Pancreas (tissue), 10 donors: ENCODE results near the gene TCF7L2. TPM values are rescaled to one million over a fixed set of nuclear protein-coding genes. Genes with fewer than 3 reads are reported as not detected.
A peak's percentile ranks its signal among the peaks of the same experiment; 100 is the strongest.

Experiments
- ATAC-seq, 4 donors: fragments of 200-7000 bp; cut with Tn5 transposase; one replicate each; pipeline versions ENCODE4 v1.8.0 to v1.9.1; 2020; ENCODE audit warnings: mild to moderate bottlenecking in 4 of 4, moderate library complexity in 4 of 4
- DNase-seq, 6 donors: peaks; one replicate each; pipeline ENCODE4 v3.0.0-alpha.2; 2020
- FAIRE-seq: peaks from 2 replicates; lab custom pipeline; 2012; peaks lifted over from hg19 to GRCh38; lab: Jason Lieb, UNC
- H3K27ac ChIP-seq, 4 donors: fragments of 200-600 bp; sonication (generic); 1 replicate in 3 of 4; 2 replicates in 1 of 4; pipeline versions ENCODE4 v1.5.0 to v1.8.0; 2020
- H3K27me3 ChIP-seq, 4 donors: fragments of 200-600 bp; one replicate each; pipeline ENCODE4 v1.8.0; 2021
- H3K36me3 ChIP-seq, 3 donors: fragments of 200-600 bp; sonication (generic) in 1 of 3; one replicate each; pipeline versions ENCODE4 v1.5.0 to v1.8.0; 2020 to 2021
- H3K4me1 ChIP-seq, 3 donors: fragments of 200-600 bp; one replicate each; pipeline ENCODE4 v1.8.0; 2021
- H3K4me3 ChIP-seq, 4 donors: fragments of 200-600 bp; sonication (generic) in 2 of 4; one replicate each; pipeline versions ENCODE4 v1.5.0 to v1.8.0; 2020 to 2021
- H3K9me3 ChIP-seq, 4 donors: fragments of 200-600 bp; one replicate each; pipeline ENCODE4 v1.8.0; 2021
- WGBS, 2 donors: extraction: QIAGEN DNeasy Blood & Tissue Kit; methylation state at CpG; one replicate each; pipeline ENCODE4 v1.1.7; 2013; 5-methylcytosine and 5-hydroxymethylcytosine counted together
- intact Hi-C, 3 donors: fragments of 100-400 bp; cut with DNase I; formaldehyde crosslinking; loops; one replicate each; pipeline versions ENCODE4 v1.11.1 to v1.14.2; 2022
- polyA plus RNA-seq, 2 donors: library from polyadenylated mRNA; stranded (reverse); fragments of 200-250 nt; gene quantifications; one replicate each; pipeline ENCODE4 v1.2.3, GENCODE V29; 2013
- total RNA-seq, 6 donors: library from RNA; stranded (reverse); fragmentation: NEBNext Ultra II Directional in 4 of 6; extraction: Animal tissue kit (Norgen Biotek cat#: 25700) in 4 of 6; gene quantifications; one replicate each; pipeline versions ENCODE4 v1.2.1 to v1.2.4, GENCODE V29; 2021 to 2023
- TF ChIP-seq, protein P1 (sequence below), 4 donors: fragments of 200-600 bp; sonication (generic) in 3 of 4; IDR thresholded peaks; one replicate each; pipeline versions ENCODE4 v1.5.0 to v1.8.0; 2021; ENCODE audit warnings: antibody characterized with exemption in 4 of 4
- donor health status: healthy with polysubstance abuse.
- donor health status: DM: no; HTN: no; CAD: no; lungs with moderate emphysema.
- donor health status: DM: no; HTN: no; CAD: no.
- donor health status: control.
- donor health status: control.
- donor health status: Bipolar disorder and iron deficiency.
- donor health status: DM: yes; HTN: yes; CAD: no.
- donor health status: DM: no; HTN: no; CAD: no.
- donor health status: DM: no; HTN: no; CAD: no.
- donor health status: DM: yes; HTN: yes; CAD: no.

TCF7L2 gene
- total and polyA plus RNA-seq, 8 donors: 7.9 to 22.3 (median 11.6) TPM

DNA sequence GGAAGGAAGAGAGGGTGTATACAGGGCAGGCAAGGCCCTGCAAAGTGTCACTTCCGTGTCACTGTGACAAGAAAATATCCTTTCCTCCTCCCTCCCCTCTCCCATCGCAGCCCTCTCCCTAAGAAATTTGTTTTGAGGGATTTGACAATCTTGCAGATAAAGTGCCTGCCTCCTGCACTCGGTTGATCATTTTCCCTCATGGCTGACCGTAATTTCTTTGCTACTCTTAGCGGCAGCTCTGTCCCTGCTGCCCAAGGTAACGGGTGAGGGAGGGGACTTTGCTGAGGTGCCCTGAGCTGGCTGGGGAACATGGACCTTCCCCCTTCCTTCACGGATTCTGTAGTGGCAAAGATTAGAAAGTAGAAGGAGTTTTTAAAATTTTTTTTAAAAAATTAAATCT is 179.1 kb downstream of the TCF7L2 start:
- H3K4me3 ChIP-seq: no peak overlapping the region
- intact Hi-C loops: loop anchor here in 1 of 3 donors (10.0 kb wide), 1 partner anchor 174 kb away; the partner anchor contains the start of gene TCF7L2
- no peaks in the 10 kb centered on the region for H3K36me3 ChIP-seq
- peaks cover 7 to 19% (median 10%) of the 10 kb centered on the region in 3 donors for H3K4me1 ChIP-seq
- ATAC-seq: no peak
- FAIRE-seq: no peak
- H3K27me3 ChIP-seq: no peaks in the 10 kb centered on the region
- no peak for DNase-seq
- no peaks in the 10 kb centered on the region for H3K9me3 ChIP-seq
- TF ChIP-seq, protein P1, sequence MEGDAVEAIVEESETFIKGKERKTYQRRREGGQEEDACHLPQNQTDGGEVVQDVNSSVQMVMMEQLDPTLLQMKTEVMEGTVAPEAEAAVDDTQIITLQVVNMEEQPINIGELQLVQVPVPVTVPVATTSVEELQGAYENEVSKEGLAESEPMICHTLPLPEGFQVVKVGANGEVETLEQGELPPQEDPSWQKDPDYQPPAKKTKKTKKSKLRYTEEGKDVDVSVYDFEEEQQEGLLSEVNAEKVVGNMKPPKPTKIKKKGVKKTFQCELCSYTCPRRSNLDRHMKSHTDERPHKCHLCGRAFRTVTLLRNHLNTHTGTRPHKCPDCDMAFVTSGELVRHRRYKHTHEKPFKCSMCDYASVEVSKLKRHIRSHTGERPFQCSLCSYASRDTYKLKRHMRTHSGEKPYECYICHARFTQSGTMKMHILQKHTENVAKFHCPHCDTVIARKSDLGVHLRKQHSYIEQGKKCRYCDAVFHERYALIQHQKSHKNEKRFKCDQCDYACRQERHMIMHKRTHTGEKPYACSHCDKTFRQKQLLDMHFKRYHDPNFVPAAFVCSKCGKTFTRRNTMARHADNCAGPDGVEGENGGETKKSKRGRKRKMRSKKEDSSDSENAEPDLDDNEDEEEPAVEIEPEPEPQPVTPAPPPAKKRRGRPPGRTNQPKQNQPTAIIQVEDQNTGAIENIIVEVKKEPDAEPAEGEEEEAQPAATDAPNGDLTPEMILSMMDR (IDR thresholded peaks at IDR 0.05): no peak
- 55 to 62% methylated on average over 7 of the region's 7 CpGs for WGBS, 2 donors
- no peak overlapping the region for H3K27ac ChIP-seq

DNA sequence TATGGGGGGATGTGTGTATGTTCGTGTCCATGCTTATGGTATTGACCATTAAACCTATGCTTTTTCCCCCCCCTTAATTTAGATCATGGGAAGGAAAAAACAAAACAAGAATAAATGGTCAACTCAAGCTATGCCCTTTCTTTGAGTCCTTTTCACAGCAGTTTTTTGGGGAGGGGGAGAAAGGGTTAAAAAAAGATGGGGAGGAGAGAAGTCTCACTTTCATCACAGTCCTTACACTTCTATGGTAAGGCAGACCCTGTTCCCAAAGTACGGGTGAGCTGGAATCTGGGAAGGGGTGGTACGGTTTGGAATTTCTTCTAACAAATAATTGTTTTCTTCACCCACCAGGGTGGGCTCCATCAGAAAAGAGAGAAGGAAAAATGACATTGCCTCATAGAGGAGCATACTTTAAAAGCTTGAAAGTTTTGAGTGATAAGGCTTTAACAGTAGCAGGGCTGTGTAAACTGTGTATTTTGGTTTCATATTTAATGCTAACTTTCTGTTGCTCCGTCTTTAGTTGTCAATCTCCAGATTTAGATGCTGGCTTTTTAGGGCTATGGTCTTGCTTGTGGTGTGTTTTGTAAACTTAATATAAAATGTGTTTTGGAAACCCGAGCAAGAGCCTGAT is 180.1 kb downstream of the TCF7L2 start:
- ATAC-seq (no peak), DNase-seq (no peak), FAIRE-seq (no peak)
- H3K4me3 ChIP-seq: no peak overlapping the region
- intact Hi-C loops: loop anchor here in 1 of 3 donors (10.0 kb wide), 1 partner anchor 175 kb away; the partner anchor contains the start of gene TCF7L2
- WGBS, 2 donors: 88 to 89% methylated on average over 5 of the region's 5 CpGs
- peaks cover 7 to 17% (median 10%) of the 10 kb centered on the region in 3 donors for H3K4me1 ChIP-seq
- H3K9me3 ChIP-seq: no peaks in the 10 kb centered on the region
- no peaks in the 10 kb centered on the region for H3K36me3 ChIP-seq
- TF ChIP-seq, protein P1 (IDR thresholded peaks at IDR 0.05): no peak
- H3K27ac ChIP-seq: no peak overlapping the region
- no peaks in the 10 kb centered on the region for H3K27me3 ChIP-seq

DNA sequence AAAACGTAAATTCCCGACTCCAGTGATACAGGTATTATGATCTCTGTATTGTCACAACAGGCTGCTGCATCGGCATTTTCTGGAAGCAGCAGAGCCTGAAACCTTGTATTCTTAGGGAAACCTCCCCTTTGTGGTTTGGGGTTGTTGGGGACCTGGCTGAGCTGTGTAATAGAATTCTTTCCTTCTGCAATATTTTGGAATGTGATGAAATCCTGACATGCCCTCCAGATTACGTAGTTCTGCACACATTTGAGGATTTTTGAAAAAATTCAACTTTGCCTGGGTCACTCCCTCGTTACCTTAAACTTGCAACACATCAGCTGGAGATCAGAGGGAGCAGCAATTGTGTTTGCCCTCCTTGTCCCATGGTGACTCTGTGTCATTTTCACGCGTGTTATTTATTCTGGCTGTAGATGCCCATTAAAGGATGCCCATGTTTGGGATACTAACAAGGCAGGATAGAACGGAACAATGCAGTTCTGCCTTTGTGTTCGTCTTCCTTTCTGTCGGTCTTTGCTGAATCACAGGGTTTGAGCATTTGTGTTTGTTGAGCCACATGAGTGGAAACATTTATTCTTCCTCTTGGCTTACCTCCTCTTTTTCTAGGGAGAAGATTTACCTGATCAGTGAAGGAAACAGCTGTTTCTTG is 181.7 kb downstream of the TCF7L2 start:
- Histone ChIP-seq H3K4me3 (no peak overlapping the region), H3K4me1 (peaks cover 3 to 17% (median 4%) of the 10 kb centered on the region in 3 donors), H3K27ac (peak overlapping the region in 1 of 4 donors; percentile 1), H3K27me3 (no peaks in the 10 kb centered on the region), H3K36me3 (no peaks in the 10 kb centered on the region), H3K9me3 (no peaks in the 10 kb centered on the region)
- no peak for FAIRE-seq
- intact Hi-C loops: loop anchor here in 1 of 3 donors (10.0 kb wide), 1 partner anchor 177 kb away; the partner anchor contains the start of gene TCF7L2
- ATAC-seq: peak in 2 of 4 donors; percentile 4 to 24
- DNase-seq: no peak
- TF ChIP-seq, protein P1 (IDR thresholded peaks at IDR 0.05): no peak
- WGBS, 2 donors: 65 to 71% methylated on average over 10 of the region's 10 CpGs

DNA sequence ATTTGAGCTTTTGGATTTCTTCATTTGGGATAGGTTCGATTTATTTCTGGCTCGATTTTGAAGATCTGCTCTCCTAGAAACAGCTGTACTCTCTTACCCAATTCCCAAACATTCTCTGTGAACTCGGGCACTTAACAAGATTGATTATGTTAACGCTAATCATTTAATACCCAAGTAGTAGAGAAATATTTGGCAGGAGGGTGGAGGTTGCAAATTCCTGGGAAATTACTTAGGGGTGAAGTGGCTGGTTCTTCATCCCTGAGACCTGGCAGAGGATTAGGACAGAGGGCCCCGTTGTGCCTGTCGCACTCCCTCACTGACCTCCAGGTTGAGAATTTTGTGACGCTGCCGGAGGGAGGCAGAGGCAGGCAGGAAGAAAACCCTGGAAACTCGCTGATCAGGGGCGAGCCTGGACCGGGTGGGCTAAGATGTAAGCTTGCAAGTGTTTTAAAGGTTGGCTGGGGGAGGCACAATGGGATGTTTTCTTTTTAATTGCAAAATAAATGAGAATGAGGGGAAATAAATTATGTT is 182.6 kb downstream of the TCF7L2 start:
- Histone ChIP-seq H3K9me3 (no peaks in the 10 kb centered on the region), H3K4me3 (no peak overlapping the region), H3K4me1 (peaks cover 3 to 17% (median 4%) of the 10 kb centered on the region in 3 donors), H3K27ac (peak overlapping the region in 1 of 4 donors; percentile 1), H3K27me3 (no peaks in the 10 kb centered on the region), H3K36me3 (no peaks in the 10 kb centered on the region)
- WGBS, 2 donors: 40 to 41% methylated on average over 11 of the region's 11 CpGs
- intact Hi-C loops: loop anchor here in 1 of 3 donors (10.0 kb wide), 1 partner anchor 178 kb away; the partner anchor contains the start of gene TCF7L2
- ATAC-seq: peak; percentile 12 to 72 (median 62)
- TF ChIP-seq, protein P1 (IDR thresholded peaks at IDR 0.05): no peak
- peak in 2 of 6 donors; percentile 34 to 49 for DNase-seq
- FAIRE-seq: no peak
